ENCODE measurements around the gene KNCN.

KNCN gene

GRCh38 chr1:46497020-46497419 lies 54.4 kb downstream of the KNCN start:
- no peak for FAIRE-seq

- FAIRE-seq: no peak
Measured at GRCh38 chr1:46496505-46496904, 54.9 kb downstream of the KNCN start.

- no peak for FAIRE-seq
Measured at GRCh38 chr1:46495778-46496177, 55.7 kb downstream of the KNCN start.
